Right hindlimb (tissue), 1 donor: ENCODE data around the gene MAST2.
"Not testable (repeated sequence)": the region's sequence is repeated elsewhere in the genome, so short reads cannot be mapped to it uniquely, and the experiment has no call there.

Source experiments
- DNase-seq: peaks from one replicate; pipeline ENCODE4 v3.0.0-alpha.2; 2018

MAST2 gene

DNA sequence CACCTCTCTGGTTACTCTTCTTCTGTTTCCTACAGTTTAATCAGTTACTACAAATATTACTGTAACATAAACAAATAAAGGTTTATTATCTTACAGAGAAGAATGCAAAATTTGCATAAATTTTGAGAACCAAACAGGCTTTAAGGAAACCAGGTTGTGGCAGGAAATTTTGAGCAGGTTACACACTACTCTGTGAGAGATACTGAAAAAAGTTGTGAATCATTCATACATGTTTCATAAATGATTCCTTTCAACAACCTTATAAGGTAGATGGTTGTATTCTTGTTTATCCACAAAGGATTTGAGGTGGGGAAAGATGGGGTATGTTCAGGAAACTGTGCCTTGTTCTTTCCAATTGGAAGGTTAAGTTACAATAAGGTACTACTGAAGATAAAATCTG is 58.6 kb downstream of the MAST2 start:
- no peak for DNase-seq

DNA sequence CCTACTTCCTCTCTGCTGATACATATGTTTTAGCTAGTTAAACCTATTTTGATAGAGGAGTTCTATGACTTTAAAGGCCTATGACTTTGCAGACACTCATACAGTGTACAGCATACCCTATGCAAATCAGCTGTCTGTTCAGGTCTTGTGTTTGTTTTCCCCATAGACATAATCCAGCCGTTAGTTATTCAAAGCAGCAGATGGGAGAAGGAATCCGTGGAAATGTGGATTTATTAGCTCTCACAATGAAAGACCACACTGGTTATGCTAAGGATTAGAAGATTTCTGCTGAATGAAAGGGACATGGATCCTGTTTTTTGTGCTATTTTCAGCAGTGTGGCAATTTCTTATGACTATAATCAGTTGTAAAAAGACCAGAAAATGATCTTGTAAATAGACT is 59.8 kb downstream of the MAST2 start:
- DNase-seq, result no peak

DNA sequence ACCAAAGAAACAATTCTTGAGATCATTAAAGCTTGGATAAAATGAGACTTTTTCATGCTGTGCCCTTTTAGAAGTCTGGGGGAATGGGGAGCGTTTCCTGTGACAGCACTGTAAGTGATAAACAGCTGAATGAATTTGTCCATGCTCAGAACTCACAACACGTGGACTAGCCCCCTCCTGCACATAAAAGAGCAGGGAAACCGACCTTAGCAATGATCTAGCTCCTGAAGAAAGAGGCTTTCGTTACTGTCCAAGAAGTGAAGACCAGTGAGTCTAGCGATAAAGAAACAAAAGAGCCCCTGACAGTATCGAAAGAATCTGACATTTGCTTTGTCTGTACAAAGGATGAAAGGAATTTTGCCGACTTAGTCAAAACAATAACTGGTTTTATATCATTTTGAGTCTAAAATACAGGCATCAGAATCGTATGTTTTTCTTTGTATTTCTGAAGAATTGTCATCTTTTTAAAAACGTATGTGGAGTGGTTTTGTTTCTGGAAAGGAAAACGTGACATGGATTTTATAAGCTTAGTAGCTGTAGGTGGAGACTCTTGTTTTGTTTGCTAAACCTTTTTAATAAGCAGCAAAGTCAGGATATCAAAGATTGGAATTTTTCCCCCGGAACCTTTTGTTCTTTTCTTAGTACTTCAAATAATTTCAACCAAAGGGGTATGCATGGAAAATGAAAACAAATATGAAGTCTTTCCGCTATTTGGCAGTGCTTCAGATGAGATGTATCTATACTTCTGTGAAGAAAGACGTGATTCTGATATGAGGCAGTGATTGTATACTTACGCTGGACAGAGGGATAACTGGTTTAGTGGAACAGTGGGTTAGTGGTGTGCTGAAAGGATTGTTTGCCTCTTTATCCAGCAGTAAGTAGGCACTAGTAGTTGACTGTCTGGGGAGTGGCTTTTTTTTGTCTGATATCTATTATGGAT is 61.0 kb downstream of the MAST2 start:
- DNase-seq, result no peak

DNA sequence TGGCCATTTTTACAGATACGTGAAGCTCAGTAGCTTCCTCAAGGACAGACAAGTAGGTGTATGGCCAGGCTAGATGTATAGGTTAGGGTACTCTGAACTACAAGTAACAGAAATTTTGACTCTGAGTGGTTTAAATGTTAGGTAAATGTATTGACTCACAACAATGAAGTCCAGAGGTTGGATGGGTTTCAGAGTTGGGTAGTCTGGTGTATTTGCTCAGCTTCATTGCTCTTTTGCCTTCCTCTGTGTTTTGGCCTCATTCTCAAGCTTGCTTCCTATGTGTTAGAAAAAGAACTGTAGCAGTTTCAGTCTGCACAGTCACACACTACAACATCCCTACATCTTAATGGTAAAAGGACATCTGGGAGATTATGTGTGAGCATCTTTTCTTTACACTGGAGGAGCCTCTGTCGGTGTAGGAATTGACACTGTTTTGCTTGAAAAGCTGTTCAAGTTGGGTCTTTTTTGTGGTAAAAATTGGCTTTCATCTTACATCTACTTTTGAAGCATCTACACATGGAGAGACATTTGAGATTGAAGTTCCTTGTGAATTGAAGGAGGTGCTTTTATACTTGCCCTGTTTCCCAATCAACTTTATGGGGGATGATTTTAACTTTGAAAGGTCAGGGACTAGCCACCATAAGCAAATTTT is 64.4 kb downstream of the MAST2 start:
- DNase-seq, result no peak

DNA sequence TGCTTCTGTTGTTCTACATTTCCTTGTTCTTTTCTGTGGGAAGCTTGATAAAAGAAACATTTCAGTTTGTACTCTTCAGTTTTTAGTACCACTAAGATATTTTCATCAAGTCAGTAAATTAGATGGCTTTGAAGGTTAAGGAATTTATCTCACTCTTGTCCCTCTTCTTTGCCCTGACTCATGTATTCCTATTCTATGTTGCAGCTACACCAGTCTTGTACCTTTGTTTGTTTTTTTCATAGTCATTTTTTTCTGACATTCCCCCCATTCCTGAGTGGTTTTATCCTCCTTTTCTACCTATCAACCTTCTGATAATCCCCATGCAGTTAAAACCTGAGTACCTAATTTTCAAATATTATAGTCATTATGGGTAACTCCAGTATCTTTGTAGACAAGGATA is 65.4 kb downstream of the MAST2 start:
- no peak for DNase-seq

DNA sequence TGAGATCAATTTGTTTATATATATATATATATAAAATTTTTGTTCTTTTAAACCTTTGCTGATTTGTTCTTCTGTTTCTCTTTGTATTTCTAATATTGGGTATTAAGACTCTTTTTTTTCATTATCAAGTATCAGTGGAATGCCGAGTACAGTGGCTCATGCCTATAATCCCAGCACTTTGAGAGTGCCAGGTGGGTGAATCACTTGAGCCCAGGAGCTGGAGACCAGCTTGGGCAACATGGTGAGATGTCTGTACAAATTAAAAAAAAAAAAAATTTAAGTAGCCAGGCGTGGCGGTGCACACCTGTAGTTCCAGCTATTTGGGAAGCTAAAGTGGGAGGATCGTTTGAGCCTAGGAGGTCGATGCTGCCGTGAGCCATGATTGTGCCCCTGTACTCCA is 67.1 kb downstream of the MAST2 start:
- no peak for DNase-seq

DNA sequence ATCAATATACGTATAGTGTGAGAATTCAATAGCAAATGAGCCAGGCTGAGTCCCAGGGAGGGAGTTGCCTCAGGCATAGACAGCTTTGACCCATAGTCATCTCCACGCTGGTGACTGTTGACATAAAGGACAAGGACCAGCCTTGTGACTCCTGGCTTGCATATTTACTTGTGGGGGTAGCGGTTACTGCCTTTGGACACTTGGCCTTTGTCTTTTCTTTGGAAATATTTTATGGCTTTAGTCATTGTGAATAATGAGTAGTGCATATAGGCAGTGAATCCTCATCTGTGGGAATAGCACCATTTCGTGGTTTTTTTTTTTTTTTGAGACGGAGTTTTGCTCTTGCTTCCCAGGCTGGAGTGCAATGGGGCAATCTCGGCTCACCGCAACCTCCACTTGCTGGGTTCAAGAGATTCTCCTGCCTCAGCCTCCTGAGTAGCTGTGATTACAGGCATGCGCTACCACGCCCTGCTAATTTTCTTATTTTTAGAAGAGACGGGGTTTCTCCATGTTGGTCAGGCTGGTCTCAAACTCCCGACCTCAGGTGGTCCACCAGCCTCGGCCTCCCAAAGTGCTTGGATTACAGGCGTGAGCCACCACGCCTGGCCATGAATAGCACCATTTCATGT is 68.9 kb downstream of the MAST2 start:
- DNase-seq, result not testable (repeated sequence)

DNA sequence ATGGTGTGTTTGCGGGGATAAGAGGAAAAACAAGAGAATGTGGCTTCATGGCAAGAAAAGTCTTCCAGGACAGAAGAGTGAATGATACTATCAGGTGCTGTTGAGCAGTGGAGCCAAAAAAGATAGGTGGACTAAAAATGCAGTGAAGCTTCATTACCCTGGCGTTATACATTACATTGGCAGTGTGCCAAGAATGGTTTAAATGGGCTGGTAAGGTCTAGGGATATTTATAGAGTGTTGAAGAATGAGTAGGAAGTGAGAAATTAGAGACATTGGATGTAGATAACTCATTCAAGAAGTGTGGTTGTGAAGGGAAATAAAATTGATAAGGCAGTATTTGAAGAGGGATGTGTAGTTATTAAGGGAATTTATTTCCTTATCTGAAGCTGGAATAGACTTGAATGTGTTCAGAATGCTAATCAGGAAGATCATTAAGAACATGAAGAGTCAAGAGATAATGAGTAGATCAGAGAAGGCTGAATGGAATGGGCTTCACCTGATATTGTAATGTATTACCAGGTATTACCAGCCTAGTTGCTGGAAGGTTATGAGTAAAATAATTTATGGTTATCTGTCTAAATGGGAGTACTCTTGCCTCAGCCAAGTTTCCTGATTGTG is 72.7 kb downstream of the MAST2 start:
- DNase-seq, result no peak

DNA sequence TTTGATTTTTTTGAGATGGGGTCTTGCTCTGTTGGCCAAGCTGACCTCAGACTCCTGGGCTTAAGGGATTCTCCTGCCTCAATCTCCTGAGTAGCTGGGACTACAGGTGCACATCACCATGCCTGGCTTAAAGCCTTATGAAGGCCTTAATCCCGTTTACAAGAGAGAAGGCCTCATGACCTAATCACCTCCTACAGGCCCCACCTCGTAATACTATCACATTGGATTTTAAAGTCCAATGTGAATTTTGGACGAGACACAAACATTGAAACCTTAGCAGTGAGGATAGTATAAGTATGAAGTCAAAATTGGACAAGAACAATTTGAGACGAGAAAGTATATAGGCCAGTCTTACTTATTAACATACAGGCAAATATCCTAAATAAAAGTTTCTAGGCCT is 73.9 kb downstream of the MAST2 start:
- DNase-seq, result no peak

DNA sequence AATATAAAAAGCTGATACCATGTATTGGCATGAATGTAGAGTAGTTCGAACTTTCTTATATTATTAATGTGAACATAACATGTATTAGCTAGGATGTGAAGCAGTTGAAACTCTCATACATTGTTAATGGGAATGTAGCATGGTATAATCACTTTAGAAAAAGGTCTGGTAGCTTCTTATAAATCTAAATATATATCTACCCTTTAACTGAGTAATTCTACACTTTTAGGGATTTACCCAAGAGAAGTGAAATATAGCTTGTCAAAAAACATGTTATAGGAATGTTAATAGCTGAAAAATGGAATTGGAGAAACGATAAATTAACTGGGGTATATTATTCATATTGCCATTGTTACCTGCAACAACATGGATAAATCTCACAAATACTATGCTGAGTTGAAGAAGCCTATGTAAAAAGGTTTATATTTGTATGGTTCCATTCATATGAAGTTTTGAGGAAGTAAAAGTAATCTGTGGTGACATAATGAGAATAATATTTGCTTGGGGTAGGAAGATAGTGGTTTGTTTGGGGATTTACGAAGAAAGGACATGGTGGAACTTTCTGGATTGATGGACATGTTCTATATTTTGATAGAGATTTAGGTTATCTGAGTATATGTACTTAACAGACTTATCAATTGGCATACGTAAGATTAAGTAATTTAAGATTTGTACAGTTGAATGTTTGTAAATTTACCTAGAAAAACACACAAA is 76.6 kb downstream of the MAST2 start:
- DNase-seq, result no peak

DNA sequence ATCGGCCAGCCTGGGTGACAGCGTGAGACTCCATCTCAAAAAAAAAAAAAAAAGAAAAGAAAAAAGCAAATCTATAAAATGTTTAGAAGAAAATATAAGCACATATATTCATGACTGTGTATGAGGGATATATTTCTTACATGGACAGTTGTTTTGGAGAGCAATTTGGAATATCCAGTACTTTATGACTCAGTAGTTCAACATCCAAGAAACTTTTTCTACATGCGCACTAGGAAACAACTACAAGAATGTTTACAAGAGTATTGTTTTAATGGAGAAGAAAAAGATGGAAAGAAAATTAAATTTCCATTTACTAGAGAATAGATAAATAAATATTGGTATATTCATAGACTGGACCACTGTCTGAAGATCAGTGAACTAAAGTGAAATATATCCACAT is 77.5 kb downstream of the MAST2 start:
- DNase-seq, result no peak

DNA sequence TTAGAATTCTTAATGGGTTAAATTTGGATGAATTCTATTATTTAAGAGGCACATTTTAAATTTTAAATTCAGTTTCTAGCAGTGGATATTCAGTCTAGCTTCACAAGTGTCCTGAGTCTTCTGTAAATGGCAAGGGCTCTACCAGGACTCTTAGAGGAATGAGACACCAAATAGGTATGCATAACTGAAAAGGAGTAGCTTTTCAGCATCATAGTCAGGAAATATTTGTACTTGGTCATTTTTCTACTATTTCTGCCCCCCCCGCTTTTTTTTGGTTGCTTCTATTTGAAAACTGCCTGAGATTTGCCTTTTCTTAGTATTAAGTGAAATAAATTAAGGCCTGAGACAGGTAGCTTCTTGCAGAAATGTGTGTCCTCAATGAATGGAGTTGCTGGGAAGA is 80.2 kb downstream of the MAST2 start:
- DNase-seq, result no peak

DNA sequence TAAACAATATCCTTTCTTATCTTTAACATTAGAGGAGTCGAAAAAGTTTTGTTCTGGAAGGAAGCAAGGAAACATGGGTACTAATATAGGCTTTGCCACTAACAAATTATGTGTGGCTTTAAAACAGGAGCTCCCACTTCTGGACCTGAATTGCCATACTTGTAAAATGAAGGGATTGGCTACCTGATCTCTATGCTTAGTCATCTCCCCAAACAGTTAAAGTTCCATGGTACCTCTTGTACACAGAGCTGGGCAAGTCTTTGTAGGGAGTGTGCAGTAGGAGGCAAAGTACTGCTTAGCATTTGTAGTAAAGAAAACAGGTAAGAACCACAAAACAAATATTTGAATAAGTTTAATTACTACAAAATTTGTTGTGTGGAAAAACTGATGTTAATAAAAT is 81.3 kb downstream of the MAST2 start:
- DNase-seq, result no peak

DNA sequence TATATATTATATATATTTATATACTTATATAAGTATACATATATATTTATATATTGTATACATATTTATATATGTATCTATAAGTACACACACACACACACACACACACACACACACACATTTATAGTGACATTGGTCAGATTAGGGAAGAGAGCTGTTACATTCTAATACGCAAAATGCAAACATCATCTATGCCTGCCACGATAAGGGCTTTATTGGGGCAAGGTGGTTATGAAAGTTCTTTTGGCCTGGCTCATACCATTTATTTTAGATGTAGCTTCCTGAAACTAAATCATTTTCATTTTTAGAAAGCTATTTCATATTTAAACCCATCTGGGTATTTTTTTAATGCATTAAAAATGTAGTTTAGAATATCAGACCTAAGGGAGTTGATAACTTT is 82.8 kb downstream of the MAST2 start:
- DNase-seq, result no peak

DNA sequence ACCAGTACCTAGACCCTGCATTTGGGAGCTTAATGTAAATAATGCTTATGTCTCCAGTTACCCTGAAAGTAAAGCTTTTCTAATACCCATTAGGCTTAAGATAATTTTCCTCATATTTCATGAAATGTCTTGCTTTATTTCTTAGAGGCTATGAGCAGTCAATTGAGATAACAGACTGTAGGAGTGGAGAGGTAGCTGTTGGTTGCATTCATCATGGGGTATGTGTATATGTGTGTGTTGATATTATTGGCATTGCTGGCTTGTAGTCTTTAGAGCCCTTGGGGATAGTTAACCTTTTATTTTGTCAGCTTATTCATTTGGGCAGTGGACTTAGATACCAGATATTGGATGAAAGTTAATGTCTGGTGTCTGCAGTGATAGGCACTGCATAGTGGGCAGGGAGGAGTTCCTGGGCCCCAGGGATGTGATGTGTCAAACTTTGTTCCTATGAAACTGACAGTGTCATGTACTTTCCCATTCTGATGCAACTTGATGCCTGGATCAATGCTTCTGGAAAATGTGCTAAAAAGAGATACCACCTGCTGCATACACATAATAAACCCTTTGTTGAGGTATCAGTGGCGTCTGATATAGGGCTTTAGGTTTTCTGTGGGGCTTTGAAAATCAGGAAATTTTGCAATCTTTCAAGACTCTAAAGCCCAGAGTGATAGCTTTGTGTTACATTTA is 83.9 kb downstream of the MAST2 start:
- no peak for DNase-seq

DNA sequence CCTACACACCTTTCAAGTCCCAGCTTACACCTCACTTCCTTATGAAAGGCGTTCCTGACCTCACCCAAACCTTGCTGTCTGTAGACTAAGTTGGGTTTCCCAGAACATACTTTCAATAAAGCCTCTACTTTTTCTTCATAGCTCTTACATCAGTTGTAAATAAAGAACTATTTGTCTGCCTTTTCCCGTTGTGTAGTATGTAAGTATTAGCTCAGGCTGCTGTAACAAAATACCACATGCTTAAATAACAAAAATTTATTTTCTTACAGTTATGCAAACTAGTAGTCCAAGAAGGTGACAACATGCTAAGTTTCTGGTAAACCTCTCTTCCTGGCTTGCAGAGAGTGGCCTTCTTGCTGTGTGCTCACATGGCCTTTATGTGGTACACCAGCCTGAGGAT is 86.7 kb downstream of the MAST2 start:
- DNase-seq, result no peak

DNA sequence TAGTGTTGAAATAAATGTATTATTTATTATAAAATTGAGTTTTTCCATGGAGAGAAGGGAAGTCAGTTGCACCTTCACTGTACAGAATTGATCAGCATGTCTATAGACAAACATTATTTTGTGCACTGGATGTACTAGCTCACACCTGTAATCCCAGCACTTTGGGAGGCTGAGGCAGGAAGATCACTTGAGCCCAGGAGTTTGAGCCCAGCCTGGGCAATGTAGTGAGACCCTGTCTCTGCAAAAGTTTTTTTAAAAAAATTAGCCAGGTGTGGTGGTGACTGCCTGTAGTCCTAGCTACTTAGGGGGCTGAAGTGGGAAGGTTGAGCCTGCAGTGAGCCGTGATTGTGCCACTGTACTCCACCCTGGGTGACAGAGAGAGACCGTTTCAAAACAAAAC is 87.7 kb downstream of the MAST2 start:
- no peak for DNase-seq

DNA sequence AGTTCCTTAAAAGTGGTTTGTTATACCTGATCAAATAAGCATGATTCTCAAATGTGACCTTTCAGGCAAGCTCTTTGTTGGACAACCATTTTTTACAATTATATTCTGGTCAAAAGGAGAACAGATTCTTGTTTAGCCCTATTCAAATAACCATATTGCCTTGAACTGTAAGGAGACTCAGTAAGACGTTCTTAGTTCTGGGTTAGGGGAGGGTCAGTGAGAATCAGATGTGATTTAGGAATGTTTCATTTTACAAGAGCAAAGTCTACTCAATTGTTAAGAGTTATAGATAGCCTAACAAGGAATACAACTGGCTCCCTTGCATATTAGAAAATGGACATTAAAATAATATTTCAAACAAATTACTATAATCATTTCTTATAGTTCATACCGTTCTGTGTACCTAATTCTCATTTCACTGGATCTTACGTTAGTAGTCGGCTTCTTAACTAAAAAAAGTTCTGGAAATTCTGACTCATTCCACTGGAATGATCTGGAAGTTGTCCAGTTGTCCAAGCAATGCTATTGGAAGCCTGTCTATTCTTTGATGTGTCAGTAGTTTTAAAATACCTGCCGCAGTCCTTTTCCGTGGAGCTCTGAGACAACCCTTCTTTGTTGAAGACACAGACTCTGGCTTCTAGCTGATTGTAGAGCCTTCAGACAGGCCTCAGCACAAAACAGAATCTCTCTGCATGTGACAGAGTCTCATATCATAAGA is 88.8 kb downstream of the MAST2 start:
- no peak for DNase-seq

DNA sequence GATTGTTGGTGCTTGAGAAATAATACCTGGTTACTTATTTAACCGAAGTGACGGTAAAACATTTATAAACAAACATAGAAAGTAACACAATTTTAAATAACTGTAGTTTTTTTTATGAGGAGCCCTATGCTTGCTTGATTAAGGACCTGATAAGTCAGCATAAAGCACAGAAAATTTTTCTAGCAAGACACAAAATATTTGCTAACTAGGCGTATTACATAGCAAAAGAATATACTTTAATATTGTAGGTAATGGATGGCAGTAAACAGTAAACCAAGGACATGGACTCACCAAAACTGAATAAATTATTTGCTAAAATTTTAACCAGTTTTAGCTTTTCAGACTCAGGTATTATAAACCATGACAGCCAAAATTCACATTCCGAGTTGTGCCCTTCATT is 90.9 kb downstream of the MAST2 start:
- DNase-seq, result no peak

DNA sequence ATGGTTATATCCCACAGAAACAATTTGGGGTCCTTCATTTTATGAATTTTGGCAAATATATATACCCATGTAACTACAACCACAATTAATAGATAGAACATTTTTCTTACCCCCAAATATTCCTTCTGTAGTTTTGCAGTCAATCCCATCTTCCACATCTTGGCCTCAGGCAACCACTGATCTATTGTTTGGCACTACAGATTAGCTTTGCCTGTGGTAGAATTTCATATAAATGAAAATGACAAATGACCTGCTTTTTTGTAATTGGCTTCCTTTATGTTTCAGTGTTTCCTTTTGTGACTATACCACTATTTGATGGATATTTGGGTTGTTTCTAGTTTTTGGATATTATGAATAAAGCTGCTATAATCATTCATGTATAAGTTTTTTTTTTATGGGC is 91.5 kb downstream of the MAST2 start:
- no peak for DNase-seq

DNA sequence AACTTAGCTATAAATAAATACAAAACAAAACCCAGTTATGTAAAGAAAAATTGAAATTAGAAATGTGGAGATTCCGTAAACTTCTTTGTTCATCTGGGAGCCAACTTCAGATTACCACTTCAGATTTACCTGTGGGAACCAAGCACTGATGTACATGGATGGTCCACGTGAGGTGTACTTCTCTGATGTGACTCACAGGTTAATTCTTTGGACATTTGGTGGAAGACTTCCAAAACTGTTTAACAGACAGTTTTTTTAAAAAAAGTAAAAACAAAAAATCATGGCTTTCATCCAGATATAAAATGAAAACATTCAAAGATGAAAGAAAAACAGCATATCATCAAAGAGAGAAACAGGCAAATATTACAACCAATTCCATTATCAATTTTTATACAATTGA is 92.0 kb downstream of the MAST2 start:
- no peak for DNase-seq

DNA sequence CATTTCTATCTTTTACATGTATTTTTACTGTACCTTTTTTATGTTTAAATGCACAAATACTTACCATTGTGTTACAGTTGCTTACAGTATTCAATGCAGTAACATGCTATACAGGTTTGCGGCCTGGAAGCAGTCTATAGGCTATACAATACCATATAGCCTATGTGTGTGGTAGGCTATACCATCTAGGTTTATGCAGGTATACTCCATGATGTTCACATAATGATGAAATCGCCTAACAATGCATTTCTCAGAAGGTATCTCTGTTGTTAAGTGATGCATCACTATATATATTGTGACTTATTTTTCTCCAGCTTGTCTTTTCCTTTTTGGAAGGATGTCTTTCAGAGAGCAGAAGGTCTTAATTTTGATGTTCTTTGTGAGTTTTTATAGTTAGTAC is 103.5 kb downstream of the MAST2 start:
- DNase-seq, result no peak
